HepG2 (cell line): ENCODE results near the gene BBIP1. TPM values are rescaled to one million over a fixed set of nuclear protein-coding genes. Genes with fewer than 3 reads are reported as not detected.

ENCODE experiments used
- ATAC-seq: fragments of 200-7000 bp; cut with Tn5 transposase; 3 replicates; pipeline ENCODE4 v1.9.1; 2020; ENCODE audit warnings: mild to moderate bottlenecking, moderate library complexity
- BruUV-seq: library from RNA; stranded (reverse); fragments of 400-500 nt; replicated peaks from 2 replicates; lab custom pipeline; 2021; lab: Mats Ljungman, UMichigan
- CTCF ChIA-PET: fragments of 300-600 bp; formaldehyde crosslinking; extraction: SDS; loops from one replicate; lab custom pipeline; 2021; ENCODE audit warnings: low total read pairs, inconsistent platforms, low intra/inter-chr PET ratio; lab: Yijun Ruan, JAX
- POLR2A ChIA-PET: fragments of 350-600 bp; sonication (Branson Sonifier 250); formaldehyde crosslinking; loops from one replicate; lab custom pipeline; 2020; ENCODE audit warnings: antibody characterized with exemption, inconsistent platforms; lab: Yijun Ruan, JAX
- DNase-seq: peaks from one replicate; pipeline ENCODE4 v3.0.0-alpha.2; 2015; ENCODE audit warnings: low spot score
- FAIRE-seq: peaks from 3 replicates; lab custom pipeline; 2011; peaks lifted over from hg19 to GRCh38; lab: Jason Lieb, UNC
- H2AFZ ChIP-seq: one replicate; pipeline ENCODE4 v1.6.1; 2011; ENCODE audit warnings: low read length, inconsistent platforms
- H3K27ac ChIP-seq: fragments of 300-600 bp; 3 replicates; pipeline ENCODE4 v1.8.0; 2011; ENCODE audit warnings: mixed run types, mild to moderate bottlenecking, mixed read lengths, low read length, inconsistent platforms; ENCODE audit not compliant: insufficient read depth; ENCODE audit errors: extremely low read length
- H3K27me3 ChIP-seq, 2 experiments: fragments of 200-600 bp in 1 of 2; 2 replicates in 1 of 2; 3 replicates in 1 of 2; pipeline versions ENCODE4 v1.6.0 to v1.8.0; 2011; ENCODE audit warnings: low read length in 2 of 2, mild to moderate bottlenecking in 2 of 2, moderate library complexity in 2 of 2, inconsistent platforms in 1 of 2; ENCODE audit not compliant: insufficient read depth in 2 of 2, control insufficient read depth in 1 of 2
- H3K36me3 ChIP-seq, 2 experiments: fragments of 200-600 bp in 1 of 2; replicated peaks in 1 of 2; 2 replicates in 1 of 2; 3 replicates in 1 of 2; pipeline versions ENCODE4 v1.5.1 to v1.8.0; 2011; ENCODE audit warnings: low read length in 2 of 2, inconsistent platforms in 1 of 2; ENCODE audit not compliant: insufficient read depth in 2 of 2, control insufficient read depth in 1 of 2
- H3K4me1 ChIP-seq: 2 replicates; pipeline ENCODE4 v1.5.1; 2012; ENCODE audit warnings: low read length, inconsistent platforms; ENCODE audit not compliant: insufficient read depth
- H3K4me2 ChIP-seq: 2 replicates; pipeline ENCODE4 v1.6.0; 2011; ENCODE audit warnings: low read depth, low read length, inconsistent platforms
- H3K4me3 ChIP-seq, 3 experiments: fragments of 200-600 bp in 1 of 3; sonication (generic), shearing (Covaris generic) in 1 of 3; replicated peaks in 1 of 3; 2 replicates each; pipeline ENCODE4 v1.5.1; 2011 to 2016; ENCODE audit warnings: low read length in 3 of 3, inconsistent platforms in 2 of 3, low read depth in 2 of 3, mild to moderate bottlenecking in 2 of 3, control low read depth in 1 of 3, mixed read lengths in 1 of 3; ENCODE audit not compliant: insufficient read depth in 1 of 3
- H3K79me2 ChIP-seq: one replicate; pipeline ENCODE4 v1.6.1; 2011; ENCODE audit warnings: low read length, inconsistent platforms; ENCODE audit not compliant: insufficient read depth
- H3K9ac ChIP-seq: 2 replicates; pipeline ENCODE4 v1.6.0; 2011; ENCODE audit warnings: mild to moderate bottlenecking, low read depth, low read length, inconsistent platforms; ENCODE audit not compliant: insufficient read depth
- H3K9me3 ChIP-seq: 2 replicates; pipeline ENCODE4 v1.5.1; 2012; ENCODE audit warnings: mild to moderate bottlenecking, low read length
- H4K20me1 ChIP-seq: 2 replicates; pipeline ENCODE4 v1.6.0; 2011; ENCODE audit warnings: inconsistent platforms, mild to moderate bottlenecking, low read length, moderate library complexity; ENCODE audit not compliant: insufficient read depth
- AKNA ChIP-seq: sonication (generic); formaldehyde crosslinking; IDR thresholded peaks from 2 replicates; pipeline ENCODE4 v1.4.0; 2020; ENCODE audit warnings: missing genetic modification reagents, borderline replicate concordance
- GPBP1L1 ChIP-seq: sonication (generic); formaldehyde crosslinking; IDR thresholded peaks from 2 replicates; pipeline ENCODE4 v1.5.0; 2020; ENCODE audit warnings: mild to moderate bottlenecking, missing genetic modification reagents
- HCFC1 ChIP-seq: fragments of 150-350 bp; IDR thresholded peaks from 2 replicates; pipeline ENCODE4 v1.6.1; 2014; ENCODE audit warnings: low read depth, low read length
- MXI1 ChIP-seq: IDR thresholded peaks from 3 replicates; pipeline ENCODE4 v1.6.1; 2012; ENCODE audit warnings: low read depth, low read length, inconsistent platforms, borderline replicate concordance
- TOE1 ChIP-seq: sonication (generic); formaldehyde crosslinking; IDR thresholded peaks from 2 replicates; pipeline ENCODE4 v1.4.0; 2020; ENCODE audit warnings: mild to moderate bottlenecking, missing genetic modification reagents
- ZFAT ChIP-seq: sonication (generic); formaldehyde crosslinking; conservative IDR thresholded peaks from 2 replicates; pipeline ENCODE4 v1.8.1; 2023; ENCODE audit warnings: missing genetic modification reagents, inconsistent platforms
- ZNF431 ChIP-seq: sonication (generic); formaldehyde crosslinking; IDR thresholded peaks from 2 replicates; pipeline ENCODE4 v1.9.0; 2022; ENCODE audit warnings: missing genetic modification reagents, low read depth, mild to moderate bottlenecking, borderline replicate concordance
- WGBS: methylation state at CpG from one replicate; pipeline ENCODE4 v1.1.6; 2017; ENCODE audit warnings: low lambda C conversion rate; 5-methylcytosine and 5-hydroxymethylcytosine counted together
- in situ Hi-C: cut with HindIII; loops from 2 replicates; pipeline ENCODE4 v1.10.0; 2017; ENCODE audit warnings: low pct_unique_long_range_greater_than_20kb; ENCODE audit not compliant: extremely low pct_ligation_motif_present
- intact Hi-C: fragments of 100-400 bp; cut with micrococcal nuclease; formaldehyde crosslinking; loops from one replicate; pipeline ENCODE4 v1.10.0; 2022; ENCODE audit not compliant: unreplicated experiment
- polyA plus RNA-seq, 8 experiments: library from polyadenylated mRNA; depleted of rRNA in 3 of 8; stranded (reverse) in 7 of 8; unstranded in 1 of 8; fragments of >200 nt; fragmentation: Illumina TruSeq in 4 of 8; extraction: Trizol in 4 of 8; gene quantifications; 2 replicates each; pipeline versions ENCODE4 v1.2.1 to v1.2.3, GENCODE V29; 2011 to 2016; ENCODE audit warnings: low read depth in 4 of 8, missing spikeins in 1 of 8, mixed read lengths in 1 of 8; ENCODE audit not compliant: insufficient read depth in 1 of 8
- total RNA-seq, 5 experiments: library from RNA; depleted of rRNA; stranded (reverse); fragments of >200 nt; fragmentation: Illumina TruSeq; extraction: Trizol; gene quantifications; 2 replicates each; pipeline ENCODE4 v1.2.3, GENCODE V29; 2016; ENCODE audit warnings: low read depth in 1 of 5

The BBIP1 gene
- total and polyA plus RNA-seq, 2 of the 13 experiments (the other 11 are each of a cell fraction or from before 2014, with no cell fraction given), result 18.3 to 24.1 TPM

GRCh38 chr10:110944792-110945396 lies 25.9 kb upstream of the BBIP1 start:
- H3K9ac ChIP-seq, result no peak overlapping the region
- WGBS, result 98% methylated on average over 5 of the region's 5 CpGs
- no TSS peak for BruUV-seq
- 0 out of 2 replicates have a peak, but pooled peaks cover 3% of the 10 kb centered on the region for H4K20me1 ChIP-seq
- in situ Hi-C loops, result no loop called here
- H3K27ac ChIP-seq, result no peak overlapping the region
- ATAC-seq (no peak), DNase-seq (no peak), FAIRE-seq (no peak)
- peaks cover 0 to 4% of the 10 kb centered on the region in 2 experiments; a peak in 1 of 5 replicates for H3K36me3 ChIP-seq
- H2AFZ ChIP-seq, result no peak overlapping the region
- CTCF ChIA-PET, result no interaction called here
- H3K9me3 ChIP-seq, result no peaks in the 10 kb centered on the region
- H3K4me1 ChIP-seq, result no peaks in the 10 kb centered on the region
- H3K4me3 ChIP-seq, result no peak overlapping the region
- H3K79me2 ChIP-seq, result peaks cover 33% of the 10 kb centered on the region
- no peak for TF ChIP-seq HCFC1
- POLR2A ChIA-PET, result no interaction called here
- intact Hi-C loops, result no loop called here
- no peaks in the 10 kb centered on the region for H3K27me3 ChIP-seq
- H3K4me2 ChIP-seq, result no peak overlapping the region

- H3K27ac ChIP-seq, result no peak overlapping the region
- ChIA-PET CTCF (no interaction called here), POLR2A (no interaction called here)
- peaks cover 0 to 4% of the 10 kb centered on the region in 2 experiments; a peak in 2 of 5 replicates for H3K36me3 ChIP-seq
- H3K9ac ChIP-seq, result no peak overlapping the region
- H2AFZ ChIP-seq, result no peak overlapping the region
- WGBS, result 98% methylated on average over 4 of the region's 4 CpGs
- TF ChIP-seq ZNF431 (CRISPR knock-in tag) (no peak), AKNA (no peak), MXI1 (no peak), GPBP1L1 (CRISPR knock-in tag) (no peak), TOE1 (CRISPR knock-in tag) (no peak), ZFAT (CRISPR knock-in tag) (no peak)
- no TSS peak for BruUV-seq
- H3K4me1 ChIP-seq, result no peaks in the 10 kb centered on the region
- no peaks in the 10 kb centered on the region for H3K27me3 ChIP-seq
- H4K20me1 ChIP-seq, result 0 out of 2 replicates have a peak, but pooled peaks cover 3% of the 10 kb centered on the region
- no peak for FAIRE-seq
- no peaks in the 10 kb centered on the region for H3K9me3 ChIP-seq
- intact Hi-C loops (no loop called here), in situ Hi-C loops (no loop called here)
- no peak overlapping the region for H3K4me3 ChIP-seq
- H3K4me2 ChIP-seq, result no peak overlapping the region
- no peak for ATAC-seq
- DNase-seq, result no peak
- H3K79me2 ChIP-seq, result peaks cover 65% of the 10 kb centered on the region
Observed at GRCh38 chr10:110939419-110939818, 20.4 kb upstream of the BBIP1 start.
